Stimulated activated CD4-positive, alpha-beta T cell treated with anti-CD3 and anti-CD28 coated beads, Interleukin-4, amount 100 ng/mL, for 48 hours (primary cell): ENCODE measurements around the gene SS18L1.

Experiments used
- DNase-seq, 2 donors: peaks; one replicate each; pipeline ENCODE4 v3.0.0-alpha.2; 2020; ENCODE audit warnings: low read depth in 2 of 2

Gene SS18L1

DNA sequence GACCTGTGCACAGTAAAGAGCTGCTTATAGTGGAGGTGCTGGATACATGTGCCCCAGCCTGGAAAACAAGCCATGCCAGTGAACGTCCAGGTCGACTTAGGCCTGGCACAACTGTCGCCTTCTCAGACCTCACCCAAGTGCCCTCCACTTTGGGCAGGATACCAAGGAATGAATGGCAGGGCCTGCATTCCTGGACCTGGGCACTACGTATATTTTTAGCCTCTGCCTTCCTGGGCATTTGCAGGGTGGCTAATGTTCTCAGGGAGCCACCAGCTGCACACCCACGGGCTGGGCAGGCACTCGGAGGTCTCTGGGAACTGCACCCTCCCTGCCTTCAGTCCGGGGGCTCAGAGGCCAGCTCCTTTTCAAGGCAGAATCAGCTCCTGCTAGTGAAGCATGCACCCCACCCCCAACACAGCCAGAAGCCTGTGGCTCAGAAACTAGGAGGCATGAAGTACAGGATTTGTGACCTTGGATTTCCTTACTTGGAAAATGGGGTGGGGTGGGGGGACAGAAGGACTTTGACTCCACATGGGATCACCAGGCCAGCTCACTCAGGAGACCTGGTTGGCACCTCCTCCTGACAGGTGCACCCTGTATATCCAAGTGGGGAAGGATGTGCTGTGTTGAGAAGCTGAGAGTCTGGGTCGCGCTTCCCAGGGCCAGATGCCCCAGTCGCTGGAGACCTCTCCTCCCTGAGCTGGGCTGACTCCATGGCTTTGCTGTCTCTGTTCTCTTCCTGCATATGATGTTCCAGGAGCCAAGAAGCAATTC lies 23.8 kb upstream of the SS18L1 start:
- DNase-seq: no peak

DNA sequence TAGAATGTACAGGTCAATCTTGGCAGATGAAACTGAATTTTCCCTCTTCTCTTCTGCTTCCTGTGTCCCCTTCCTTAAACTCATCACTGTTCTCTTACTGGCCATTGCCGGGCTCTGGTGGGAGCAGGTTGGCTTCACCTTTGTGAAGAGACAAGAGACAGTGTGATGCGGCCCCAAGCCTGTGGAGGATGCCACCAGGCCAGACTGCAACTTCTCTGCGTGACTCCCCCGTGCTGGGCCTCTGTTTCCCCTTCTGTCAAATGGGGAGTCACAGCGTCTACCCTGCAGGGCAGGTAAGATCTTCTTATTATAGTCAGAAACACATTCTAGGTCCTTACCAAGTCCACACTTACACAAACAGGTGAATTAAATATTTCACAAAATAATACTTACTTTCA lies 23.2 kb upstream of the SS18L1 start:
- DNase-seq: no peak

DNA sequence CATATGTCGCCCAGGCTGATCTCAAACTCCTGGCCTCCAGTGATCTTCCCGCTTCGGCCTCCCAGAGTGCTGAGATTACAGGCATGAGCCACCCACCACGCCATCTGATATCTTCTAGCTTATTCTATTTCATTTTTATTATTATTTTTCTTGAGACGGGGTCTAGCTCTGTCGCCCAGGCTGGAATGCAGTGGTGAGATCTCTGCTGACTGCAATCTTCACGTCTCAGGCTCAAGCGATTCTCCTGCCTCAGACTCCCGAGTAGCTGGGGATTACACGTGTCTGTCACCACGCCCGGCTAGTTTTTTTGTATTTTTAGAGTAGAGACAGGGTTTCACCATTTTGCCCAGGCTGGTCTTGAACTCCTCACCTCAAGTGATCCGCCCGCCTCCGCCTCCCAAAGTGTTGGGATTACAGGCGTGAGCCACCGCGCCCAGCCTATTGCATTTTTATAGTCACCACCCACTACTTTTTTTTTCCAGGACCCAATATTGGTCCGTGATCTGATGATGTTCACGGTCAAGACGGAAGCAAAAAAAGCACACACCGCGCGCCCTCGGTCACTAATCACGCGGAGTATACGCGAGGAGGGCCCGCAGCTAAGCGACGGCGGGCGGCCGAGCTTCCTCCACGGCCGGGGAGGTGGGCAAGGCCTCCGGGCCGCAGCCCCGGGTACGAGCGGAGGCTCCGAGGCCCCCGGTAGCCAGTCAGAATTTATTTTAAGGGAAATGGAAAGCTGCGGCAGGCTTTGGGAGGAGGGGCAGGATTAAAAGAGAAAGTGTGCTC lies 22.4 kb upstream of the SS18L1 start:
- no peak for DNase-seq

DNA sequence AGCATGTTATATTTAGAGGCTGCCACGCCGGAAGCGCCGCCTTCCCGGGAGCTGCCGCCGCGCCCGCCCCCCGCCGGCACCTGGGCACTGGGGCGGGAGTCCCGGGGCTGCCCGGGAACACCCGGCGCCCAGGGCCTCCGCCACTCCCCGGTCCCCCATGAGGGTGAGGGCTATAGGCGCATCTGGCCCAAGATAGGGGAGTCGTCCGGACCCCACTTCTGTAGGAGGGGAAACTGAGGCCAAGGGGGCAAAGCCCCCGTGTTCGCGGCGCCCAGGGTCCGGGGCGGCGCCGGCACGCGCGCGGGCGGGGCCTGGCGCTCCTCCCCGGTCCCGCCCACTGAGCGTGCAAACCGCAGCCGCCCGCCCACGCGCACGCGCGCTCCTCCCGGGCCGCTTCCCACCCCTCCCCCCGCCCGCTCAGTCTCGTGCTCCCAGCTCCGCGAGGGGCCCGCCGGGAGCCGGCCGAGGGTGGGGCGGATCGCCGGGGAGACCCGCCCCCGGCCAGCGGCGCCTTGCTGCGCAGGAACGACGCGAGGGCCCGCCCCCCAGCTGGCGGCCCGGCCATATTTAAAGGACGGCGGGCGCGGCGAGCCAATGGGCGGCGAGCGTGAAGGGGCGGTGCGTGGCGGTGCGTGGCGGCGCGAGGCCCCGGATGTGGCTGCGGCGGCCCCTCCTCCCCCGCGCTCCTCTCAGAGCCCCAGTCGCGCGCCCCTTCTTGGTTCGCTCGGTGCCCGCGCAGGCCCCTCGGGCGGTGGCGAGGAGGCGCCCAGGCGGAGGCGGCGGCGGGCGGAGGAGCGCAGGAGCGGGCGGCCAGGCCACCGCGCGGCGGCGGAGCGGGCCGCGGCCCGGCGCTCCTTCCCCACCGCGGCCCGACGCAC lies 21.6 kb upstream of the SS18L1 start, which contains the start of gene LSM14B:
Gene LSM14B (plus strand): TSS at position 700 of the 878 bp plus-strand sequence. CDS start 192 bp downstream, outside the sequence.
- peak; percentile 97 to 98 for DNase-seq

DNA sequence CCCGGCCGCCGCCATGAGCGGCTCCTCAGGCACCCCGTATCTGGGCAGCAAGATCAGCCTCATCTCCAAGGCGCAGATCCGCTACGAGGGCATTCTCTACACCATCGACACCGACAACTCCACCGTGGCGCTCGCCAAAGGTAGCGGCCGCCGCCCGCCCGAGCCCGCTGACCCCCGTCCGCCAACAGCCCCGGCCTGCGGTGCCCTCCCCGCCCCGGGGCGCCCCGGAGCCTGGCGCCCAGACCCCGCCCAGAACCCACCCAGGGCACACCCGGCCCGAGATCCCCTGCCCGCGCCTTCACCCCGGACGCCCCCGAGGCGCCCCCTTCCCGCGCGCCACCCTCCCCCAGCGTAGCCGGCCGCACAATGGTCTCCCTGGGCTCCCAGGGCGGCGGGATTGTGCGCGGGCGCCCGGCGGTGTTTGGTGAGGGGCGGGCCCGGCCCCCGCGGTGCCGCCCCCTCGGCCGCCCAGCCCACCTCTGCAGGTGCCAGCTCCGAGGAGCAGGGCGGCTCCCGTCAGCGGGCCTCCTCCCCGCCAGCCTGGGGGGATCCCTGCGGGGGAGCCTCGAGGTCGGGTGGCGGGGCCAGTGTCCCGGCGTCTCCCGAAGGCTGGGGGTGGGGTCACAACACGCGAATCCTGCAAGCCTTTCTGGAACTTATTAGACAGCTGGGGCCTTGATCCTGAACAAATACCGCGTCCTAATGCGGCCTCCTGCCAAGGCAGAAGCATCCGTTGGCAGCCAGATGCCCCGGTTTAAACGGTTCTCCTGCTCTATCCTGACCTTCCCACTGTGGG lies 20.7 kb upstream of the SS18L1 start:
- no peak for DNase-seq

DNA sequence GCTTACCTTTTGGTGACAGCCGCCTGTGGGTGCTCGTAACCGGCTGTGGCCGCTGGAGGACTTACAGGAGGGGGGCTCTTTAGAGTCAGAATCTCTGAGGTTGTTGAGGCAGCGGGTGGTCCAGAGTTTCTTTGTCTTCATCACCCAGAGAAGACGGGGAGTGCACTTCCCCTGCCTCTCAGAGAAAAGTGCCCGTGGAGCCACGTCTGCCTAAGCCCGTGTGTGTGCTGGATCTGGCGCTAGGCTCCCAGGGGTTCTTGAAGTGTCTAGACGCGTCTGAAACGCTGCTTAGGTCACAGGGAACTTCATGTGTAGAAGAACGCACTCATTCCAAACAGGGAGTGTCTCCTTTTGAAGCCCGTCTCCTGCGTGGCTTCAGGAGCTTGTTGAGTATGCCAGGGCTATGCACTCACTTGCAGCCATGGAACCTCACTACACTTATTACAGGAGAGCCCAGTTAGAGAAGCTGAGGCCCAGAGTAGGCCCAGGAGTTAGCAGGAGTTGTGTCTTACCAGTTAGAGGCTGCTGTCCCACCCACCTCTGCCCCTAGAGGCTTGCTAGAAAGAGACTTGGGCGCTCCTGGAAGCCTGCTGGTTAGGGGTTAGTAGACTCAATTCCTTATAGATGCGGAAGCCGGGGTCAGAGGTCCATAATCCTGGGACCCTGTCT lies 20.0 kb upstream of the SS18L1 start:
- no peak for DNase-seq

DNA sequence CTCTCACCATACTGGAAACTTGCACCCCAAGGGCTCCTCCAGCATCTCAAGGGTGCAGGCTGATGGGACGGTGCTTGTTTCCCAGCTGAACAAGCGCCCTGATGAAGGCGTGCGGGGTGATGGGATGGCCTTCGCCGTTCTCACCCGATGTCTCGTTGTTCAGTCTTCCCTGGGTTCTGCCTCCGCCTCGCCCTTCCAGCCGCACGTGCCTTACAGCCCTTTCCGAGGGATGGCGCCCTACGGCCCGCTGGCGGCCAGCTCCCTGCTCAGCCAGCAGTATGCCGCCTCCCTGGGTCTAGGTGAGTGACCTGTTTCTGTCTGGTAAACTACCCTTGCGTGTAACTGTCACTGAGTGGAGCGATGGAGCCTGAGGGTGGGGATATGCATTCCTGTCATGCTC lies 17.4 kb upstream of the SS18L1 start:
- DNase-seq: no peak

DNA sequence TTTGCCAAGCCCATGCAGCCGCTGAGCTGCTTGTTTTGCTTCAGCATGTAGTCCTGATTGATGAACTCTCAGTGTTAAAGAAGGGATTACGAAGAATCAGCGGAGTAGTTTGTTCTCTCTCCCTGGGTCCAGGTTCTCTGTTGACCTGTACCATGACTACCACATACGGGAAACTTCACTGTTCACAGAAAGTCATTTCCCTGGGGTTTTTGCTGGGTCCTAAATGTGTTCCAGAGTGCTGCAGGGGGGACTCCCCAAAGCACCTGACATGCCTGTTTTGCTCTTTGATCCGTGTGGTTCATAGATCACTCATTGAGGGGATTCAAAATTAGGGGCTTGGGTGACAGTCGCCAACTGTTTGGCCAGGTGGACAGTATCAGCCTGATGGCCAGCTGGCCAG lies 15.8 kb upstream of the SS18L1 start:
- no peak for DNase-seq

DNA sequence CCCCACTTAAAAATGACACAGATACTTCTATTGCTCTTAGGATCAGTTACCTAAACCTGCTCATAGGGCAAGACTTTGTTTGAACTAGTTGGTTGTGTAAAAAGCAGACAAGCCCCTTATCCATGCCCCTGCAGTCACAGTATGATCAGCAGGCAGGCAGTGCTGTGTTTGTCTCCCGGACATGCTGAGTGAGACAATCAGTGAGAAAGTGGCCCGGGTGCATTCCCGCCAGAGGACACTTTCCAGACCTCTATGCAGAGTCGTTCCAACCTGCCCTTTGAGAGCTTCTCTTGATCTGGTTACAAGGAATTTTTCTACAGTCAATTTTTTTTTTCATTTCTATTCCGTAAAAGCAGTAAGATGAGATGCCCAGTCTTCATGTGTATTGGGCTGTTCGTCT lies 15.1 kb upstream of the SS18L1 start:
- no peak for DNase-seq

DNA sequence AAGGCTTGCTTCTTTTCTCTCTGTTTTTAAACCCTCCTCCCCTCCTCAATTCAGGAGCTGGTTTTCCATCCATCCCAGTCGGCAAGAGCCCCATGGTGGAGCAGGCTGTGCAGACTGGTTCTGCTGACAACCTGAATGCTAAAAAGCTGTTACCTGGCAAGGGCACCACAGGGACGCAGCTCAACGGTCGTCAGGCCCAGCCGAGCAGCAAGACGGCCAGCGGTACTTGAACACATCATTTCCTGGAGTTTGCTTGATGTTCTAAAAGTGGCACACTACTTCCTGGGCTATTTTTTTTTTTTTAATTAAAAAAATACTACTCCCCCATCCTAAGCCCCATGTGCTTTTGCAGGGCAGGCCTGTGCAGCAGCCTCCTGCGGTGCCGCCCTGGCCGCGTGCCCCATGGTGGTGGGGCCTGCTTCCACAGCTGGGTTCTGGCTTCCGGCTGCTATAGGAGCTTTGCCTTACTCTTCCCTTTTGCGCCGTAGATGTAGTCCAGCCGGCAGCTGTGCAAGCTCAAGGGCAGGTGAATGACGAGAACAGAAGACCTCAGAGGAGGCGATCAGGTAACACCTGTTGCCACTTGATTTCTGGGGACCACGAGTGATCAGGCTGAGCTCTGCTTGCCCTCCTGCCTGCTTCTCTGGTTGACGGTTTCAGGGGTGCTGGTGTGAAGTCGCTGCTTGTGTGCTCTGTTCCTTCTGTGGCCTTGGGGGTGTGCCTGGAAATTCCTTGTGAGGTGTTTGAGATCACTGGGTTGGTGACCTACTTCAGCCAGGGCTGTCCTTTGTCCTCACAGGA lies 13.6 kb upstream of the SS18L1 start:
- no peak for DNase-seq

DNA sequence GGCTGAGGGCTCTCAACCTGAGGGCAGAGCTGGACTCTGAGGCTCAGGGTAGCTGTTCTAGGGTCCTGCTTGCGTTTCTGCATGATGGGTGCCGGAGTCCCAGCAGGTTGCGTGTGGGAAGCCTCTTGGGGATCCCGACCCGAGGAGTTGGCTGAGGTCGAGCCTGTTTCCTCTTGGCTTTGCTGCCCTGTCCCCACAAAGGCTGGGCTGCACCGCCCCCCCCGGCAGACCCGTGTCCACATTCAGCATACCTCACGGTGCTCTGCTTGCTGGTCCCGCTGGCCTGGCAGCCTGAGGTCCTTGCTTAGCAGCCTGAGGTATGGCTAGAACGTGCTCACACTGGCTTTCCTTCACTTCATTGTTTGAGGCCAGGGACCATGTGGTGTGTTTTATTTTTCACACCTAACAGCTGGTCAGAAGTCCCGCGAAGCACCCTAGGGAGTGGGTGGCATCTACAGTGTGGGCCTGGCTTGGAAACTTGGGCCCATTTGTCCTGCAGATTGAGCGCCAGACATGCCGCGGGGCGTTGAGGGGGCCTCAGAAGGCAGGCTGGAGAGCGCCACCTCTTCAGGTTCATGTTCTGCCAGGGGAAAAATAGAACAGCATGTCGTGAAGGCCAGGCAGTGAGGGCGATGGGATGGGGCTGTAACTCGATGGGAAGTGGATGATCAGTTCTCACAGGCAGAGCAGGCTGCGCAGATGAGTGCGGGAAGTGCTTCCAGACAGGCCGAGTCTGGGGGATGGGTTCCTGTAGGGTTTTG lies 11.8 kb upstream of the SS18L1 start:
- no peak for DNase-seq

DNA sequence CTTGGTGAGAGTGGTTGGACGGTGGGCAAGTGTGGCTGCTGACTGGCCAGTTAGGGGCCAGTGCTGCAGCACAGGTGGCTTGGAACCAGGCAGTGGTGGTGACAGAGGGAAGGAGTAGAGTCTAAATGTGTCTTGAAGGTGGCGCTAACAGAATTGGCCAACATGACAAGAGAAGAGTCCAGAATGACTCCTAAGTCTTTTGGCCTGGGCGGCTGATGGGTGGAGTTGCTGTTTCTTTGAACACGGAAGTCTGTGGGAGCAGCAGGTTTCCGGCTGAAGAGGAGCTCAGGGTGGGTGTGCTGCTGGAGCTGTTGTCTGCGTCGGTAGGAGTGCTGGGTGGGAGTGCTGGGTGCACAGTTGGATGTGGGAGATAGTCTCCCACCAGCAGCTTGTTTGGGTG lies 11.1 kb upstream of the SS18L1 start:
- DNase-seq: no peak

DNA sequence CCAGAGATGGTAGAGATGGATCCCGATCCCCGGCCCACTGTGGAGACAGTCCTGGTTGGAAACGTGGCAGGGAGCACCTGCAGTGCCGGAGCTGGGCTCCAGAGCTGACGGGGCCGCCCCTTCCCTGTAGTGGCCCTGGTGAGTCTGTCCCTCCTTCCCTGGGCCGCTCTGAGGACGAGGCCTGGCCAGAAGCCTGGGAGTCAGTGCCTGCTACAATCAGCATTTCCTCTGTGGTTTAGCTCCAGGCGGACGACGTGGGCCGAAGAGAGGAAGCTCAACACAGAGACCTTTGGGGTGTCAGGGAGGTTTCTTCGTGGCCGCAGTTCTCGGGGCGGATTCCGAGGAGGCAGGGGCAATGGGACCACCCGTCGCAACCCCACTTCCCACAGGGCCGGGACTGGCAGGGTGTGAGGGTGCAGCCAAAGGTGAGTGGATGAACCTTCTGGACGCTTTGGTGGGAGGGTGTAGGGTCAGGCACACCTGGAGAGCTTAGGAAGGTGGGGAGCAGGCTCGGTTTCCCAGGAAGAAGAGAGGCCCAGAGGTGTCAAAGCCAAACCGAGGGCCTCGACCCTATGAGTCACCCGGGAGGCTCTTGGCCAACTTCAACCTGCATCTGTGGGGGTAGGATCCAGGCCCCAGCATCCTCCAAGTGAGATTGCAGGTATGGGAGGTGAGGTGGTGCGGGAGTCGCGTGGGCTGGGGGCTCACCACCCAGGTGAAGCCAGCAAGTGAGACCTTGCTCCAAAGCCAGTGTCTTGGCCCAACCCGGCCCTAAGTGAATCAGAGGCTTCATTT lies 10.3 kb upstream of the SS18L1 start:
- no peak for DNase-seq

DNA sequence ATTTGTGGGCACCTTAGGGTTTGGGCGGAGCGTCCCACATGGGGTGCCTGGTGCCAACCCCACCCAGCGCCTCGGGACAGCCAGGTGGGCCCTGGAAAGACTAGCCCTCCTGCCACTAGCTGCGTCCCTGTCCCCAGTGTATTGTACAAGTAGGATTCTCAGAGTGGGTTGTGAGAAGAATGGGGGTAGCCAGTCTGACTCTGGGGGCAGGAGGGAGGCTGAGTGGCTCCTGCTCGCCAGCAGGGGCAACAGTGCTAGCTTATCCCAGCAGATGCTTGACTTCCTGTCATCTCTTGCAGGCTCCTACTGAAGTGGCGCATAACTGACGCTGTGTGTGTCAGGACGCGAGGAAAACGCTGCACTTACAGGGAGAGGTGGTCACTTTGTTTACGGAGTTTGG lies 9.7 kb upstream of the SS18L1 start:
- DNase-seq: no peak

DNA sequence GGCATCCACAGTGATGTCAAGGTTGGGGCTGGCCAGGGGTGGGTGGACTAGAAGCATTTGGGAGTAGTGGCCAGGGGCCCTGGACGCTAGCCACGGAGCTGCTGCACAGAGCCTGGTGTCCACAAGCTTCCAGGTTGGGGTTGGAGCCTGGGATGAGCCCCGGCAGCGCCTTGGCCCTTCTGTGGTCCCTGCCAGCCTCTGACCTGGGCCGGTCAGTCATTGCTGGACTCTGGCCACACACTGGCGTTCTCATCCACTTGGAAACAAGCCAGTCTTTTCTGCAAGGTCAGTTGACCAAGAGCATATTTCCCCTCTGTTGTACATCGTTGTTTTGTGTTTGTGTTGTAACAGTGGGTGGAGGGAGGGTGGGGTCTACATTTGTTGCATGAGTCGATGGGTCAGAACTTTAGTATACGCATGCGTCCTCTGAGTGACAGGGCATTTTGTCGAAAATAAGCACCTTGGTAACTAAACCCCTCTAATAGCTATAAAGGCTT lies 8.8 kb upstream of the SS18L1 start:
- no peak for DNase-seq

DNA sequence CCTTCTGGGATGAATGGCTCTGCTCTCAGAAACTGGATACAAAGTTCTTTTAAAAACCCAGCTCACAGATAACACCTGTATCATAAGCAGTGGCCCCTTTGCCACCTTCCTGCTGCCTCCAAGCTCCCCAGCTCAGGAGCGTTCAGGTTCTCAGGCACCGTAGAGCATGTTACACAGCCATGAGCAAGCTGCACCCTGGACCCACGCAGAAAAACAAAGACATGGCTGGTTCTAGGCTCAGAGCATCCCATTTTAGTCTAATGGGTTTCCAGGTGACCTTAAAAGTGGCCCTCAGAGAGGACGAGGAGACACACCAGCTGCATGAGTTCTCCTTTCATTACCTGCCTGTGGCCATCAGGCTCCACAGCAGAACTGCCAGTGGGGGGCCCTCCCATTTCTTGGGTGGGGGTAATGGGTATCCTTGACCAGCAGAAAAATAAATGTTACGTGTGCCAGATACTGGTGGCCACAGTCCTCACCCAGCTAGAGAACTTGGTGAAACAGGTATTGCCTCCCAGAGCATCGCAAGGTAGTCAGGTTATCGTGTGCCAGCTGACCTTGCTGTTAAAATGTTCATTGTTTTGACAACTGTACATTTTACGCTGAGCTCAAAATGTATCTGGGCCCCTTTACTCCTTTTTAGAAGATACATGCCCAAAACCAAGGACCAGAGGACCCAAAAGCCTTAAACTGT lies 7.8 kb upstream of the SS18L1 start:
- DNase-seq: no peak

DNA sequence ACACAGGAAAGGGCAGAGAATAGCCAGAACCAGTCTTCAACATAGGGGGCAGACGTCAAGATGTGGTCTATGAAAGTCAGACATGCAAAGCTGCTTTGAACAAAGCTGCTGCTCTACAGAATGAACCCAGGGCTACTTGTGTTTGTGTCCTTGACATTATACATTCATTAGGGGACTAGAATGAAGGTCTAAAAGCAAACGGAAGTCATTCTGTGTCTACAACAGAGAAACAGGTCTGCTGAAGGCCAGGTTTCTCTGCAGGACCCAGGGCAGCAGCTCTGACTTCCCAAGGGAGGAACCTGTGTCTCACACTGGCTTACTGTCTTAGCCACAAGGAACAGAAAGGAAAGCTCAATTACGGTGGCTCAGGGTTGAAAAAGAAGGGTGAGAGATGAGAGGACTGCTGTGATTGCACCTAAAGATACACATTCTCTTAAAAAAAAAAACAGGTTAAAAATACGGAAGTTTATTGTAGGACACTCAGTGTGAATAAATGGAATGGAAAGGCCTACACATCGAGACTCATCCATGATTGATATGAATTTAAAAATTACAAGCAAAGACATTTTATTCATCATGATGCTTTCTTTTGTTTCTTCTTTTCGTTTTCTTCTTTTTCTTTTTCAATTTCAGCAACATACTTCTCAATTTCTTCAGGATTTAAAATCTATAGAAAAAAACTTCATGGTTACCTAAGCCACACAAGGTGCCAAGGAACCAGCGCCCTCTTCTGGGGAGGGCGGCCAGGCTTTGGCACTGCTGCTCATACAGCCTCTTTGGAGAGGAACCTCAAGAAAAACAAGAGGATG lies 7.1 kb upstream of the SS18L1 start:
- peak in 1 of 2 donors; percentile 50 for DNase-seq
